H7 (cell line): Measurements from ENCODE around the gene CDK14. TPM values are rescaled to one million over a fixed set of nuclear protein-coding genes. Genes with fewer than 3 reads are reported as not detected.

Source experiments
- DNase-seq: peaks from one replicate; pipeline ENCODE4 v3.0.0; 2012
- H3K27me3 ChIP-seq: 2 replicates; pipeline ENCODE4 v1.6.0; 2011; ENCODE audit warnings: mild to moderate bottlenecking, low read length; ENCODE audit not compliant: control insufficient read depth, insufficient read depth
- H3K36me3 ChIP-seq: replicated peaks from 2 replicates; pipeline ENCODE4 v1.5.1; 2011; ENCODE audit warnings: low read length; ENCODE audit not compliant: control insufficient read depth, insufficient read depth
- H3K4me3 ChIP-seq: 2 replicates; pipeline ENCODE4 v1.5.1; 2011; ENCODE audit warnings: low read depth, mild to moderate bottlenecking, control low read depth, low read length, moderate library complexity; ENCODE audit not compliant: insufficient read depth
- total RNA-seq: library from RNA; depleted of rRNA; stranded (reverse); fragments of >200 nt; shearing (Covaris generic); gene quantifications from 2 replicates; pipeline ENCODE4 v1.2.3, GENCODE V29; 2014; rRNA removed

The CDK14 gene
- total RNA-seq, 1 experiment from 2014 or later, result 28.6 TPM

- no peak overlapping the region for H3K4me3 ChIP-seq
- no peak for DNase-seq
- H3K36me3 ChIP-seq, result no peaks in the 10 kb centered on the region
- H3K27me3 ChIP-seq, result no peaks in the 10 kb centered on the region
Measured at GRCh38 chr7:91251877-91252276, 655.8 kb downstream of the CDK14 start.

Other genes with a start within 250 kb of the CDK14 start
- gene GTPBP10, start 249.6 kb upstream of the CDK14 start, total RNA-seq, result 12.7 and 14.6 TPM in 2 replicates
- gene CLDN12, start 192.9 kb upstream of the CDK14 start, total RNA-seq, result 31.5 and 38.6 TPM in 2 replicates
- 0.90 TPM in 1 of 2 replicates, not detected in the other for gene PTTG1IP2, start 126.7 kb upstream of the CDK14 start, total RNA-seq